NCI-H526 treated with DMSO at 0.1 percent for 48 hours (cell line): ENCODE results near the gene NXPE3.
"Not testable (repeated sequence)": the region's sequence is repeated elsewhere in the genome, so short reads cannot be mapped to it uniquely, and the experiment has no call there.

ENCODE experiments used
- DNase-seq: peaks from one replicate; lab custom pipeline; 2025; lab: John Stamatoyannopoulos, UW

Gene NXPE3

DNA sequence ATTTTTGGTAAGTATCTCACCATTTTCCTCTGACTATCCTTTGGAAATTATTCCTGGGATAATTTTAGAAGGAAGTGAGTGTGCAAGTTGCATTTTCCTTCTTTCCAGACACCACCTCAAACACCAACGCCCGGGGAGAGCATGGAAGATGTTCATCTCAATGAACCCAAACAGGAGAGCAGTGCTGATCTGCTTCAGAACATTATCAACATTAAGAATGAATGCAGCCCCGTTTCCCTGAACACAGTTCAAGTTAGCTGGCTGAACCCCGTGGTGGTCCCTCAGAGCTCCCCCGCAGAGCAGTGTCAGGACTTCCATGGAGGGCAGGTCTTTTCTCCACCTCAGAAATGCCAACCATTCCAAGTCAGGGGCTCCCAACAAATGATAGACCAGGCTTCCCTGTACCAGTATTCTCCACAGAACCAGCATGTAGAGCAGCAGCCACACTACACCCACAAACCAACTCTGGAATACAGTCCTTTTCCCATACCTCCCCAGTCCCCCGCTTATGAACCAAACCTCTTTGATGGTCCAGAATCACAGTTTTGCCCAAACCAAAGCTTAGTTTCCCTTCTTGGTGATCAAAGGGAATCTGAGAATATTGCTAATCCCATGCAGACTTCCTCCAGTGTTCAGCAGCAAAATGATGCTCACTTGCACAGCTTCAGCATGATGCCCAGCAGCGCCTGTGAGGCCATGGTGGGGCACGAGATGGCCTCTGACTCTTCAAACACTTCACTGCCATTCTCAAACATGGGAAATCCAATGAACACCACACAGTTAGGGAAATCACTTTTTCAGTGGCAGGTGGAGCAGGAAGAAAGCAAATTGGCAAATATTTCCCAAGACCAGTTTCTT, 74.2 kb downstream of the NXPE3 start:
- DNase-seq = no peak

DNA sequence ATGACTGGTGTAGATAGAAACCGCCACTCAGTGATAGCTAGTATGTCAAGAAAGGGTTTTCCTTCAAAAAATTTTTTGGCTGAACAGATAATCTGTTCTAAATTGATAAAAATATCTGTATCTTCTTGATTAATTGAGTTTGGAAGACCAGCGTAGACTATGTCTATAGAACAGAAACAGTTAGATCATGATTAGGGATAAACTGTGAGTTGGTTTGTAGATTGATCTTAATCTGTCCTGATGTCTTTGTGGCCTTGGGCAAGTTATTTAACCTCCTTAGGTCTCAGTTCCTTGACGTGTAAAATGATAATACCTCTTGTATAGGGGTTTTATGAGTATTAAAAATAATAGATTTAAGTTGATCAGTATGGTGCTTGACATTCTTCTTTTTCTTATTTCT, 75.0 kb downstream of the NXPE3 start:
- no peak for DNase-seq

- DNase-seq = no peak
Measured at GRCh38 chr3:101854608-101855304, 75.7 kb downstream of the NXPE3 start.

GRCh38 chr3:101857301-101857741, 78.3 kb downstream of the NXPE3 start:
- DNase-seq = no peak

GRCh38 chr3:101858464-101859030, 79.5 kb downstream of the NXPE3 start:
- DNase-seq = no peak

DNA sequence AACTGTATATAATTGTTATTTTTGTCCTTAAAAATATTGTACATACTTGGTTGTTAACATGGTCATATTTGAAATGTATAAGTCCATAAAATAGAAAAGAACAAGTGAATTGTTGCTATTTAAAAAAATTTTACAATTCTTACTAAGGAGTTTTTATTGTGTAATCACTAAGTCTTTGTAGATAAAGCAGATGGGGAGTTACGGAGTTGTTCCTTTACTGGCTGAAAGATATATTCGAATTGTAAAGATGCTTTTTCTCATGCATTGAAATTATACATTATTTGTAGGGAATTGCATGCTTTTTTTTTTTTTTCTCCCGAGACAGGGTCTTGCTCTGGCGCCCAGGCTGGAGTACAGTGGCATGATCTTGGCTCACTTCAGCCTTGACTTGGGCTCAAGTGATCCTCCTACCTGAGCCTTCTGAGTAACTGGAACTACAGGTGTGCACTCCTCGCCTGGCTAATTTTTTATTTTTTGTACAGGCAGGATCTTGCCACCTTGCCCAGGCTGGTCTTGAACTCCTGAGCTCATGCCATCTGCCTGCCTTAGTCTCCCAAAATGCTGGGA, 81.0 kb downstream of the NXPE3 start:
- no peak for DNase-seq

GRCh38 chr3:101861212-101861788, 82.3 kb downstream of the NXPE3 start:
- DNase-seq = peak; percentile 22

- no peak for DNase-seq
Measured at GRCh38 chr3:101861789-101862415, 82.9 kb downstream of the NXPE3 start.

- no peak for DNase-seq
Measured at GRCh38 chr3:101862416-101863165, 83.6 kb downstream of the NXPE3 start.

DNA sequence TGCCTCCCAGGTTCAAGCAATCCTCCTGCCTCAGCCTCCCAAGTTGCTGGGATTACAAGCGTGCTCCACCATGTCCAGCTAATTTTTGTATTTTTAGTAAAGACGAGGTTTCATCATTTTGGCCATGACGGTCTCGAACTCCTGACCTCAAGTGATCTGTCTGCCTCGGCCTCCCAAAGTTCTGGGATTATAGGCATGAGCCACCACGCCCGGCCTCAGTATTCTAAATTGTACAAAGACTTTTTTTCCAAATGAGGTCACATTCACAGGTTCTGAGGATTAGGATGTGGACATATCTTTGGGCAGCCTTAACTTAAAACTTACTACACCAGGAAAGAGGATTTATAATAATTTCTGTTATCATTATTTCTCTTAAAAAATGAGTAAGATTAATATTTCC, 85.9 kb downstream of the NXPE3 start:
- not testable (repeated sequence) for DNase-seq

GRCh38 chr3:101865751-101866509, 86.9 kb downstream of the NXPE3 start:
- no peak for DNase-seq

DNA sequence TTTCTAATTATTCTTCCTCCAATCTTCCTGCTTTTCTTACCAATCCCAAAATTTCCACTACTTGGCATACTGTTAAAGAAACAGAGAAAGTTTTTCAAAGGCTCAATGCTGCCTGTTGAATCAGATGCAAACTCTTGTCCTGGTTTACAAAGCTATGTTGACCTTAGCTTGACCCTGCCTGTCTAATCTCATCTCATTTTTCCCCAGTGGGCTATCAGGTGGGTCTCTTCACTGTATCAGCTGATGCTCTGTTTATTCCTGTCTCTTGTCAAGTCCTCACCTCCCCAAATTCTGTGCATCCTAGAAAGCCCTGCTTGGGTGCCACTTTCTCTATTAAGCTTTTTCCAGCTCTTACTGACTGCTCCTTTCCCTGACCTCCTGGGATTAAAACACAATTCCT, 88.5 kb downstream of the NXPE3 start:
- DNase-seq = no peak

- no peak for DNase-seq
Measured at GRCh38 chr3:101867996-101868395, 89.0 kb downstream of the NXPE3 start.

GRCh38 chr3:101868534-101869464, 89.8 kb downstream of the NXPE3 start:
- no peak for DNase-seq

DNA sequence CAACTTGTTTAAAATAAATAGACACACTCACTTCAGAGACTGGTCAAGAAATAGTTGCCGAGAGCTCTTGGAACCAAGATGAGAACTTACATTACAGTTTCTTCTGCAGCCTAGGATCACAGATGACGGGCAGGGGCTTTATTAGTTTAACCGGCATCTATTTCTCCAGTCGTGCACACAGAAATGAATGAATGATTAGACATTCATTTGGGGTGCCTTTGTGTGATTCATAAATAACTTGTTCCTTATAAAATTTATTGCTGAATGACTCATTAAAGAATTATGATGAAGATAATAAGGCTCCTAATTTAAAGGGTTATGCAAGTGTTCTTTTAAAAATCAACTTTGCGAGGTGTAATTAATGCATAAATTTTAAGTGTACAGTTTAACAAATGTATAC, 91.1 kb downstream of the NXPE3 start:
- no peak for DNase-seq

- no peak for DNase-seq
Measured at GRCh38 chr3:101873619-101874018, 94.6 kb downstream of the NXPE3 start.

- no peak for DNase-seq
Measured at GRCh38 chr3:101876142-101876541, 97.1 kb downstream of the NXPE3 start.
